Dendritic cell treated with granulocyte-macrophage colony-stimulating factor and Interleukin-4, amounts not matched to agents 40 ng/mL and 50 ng/mL, for 4 days (primary cell): ENCODE results near the gene FBXW7.

ENCODE experiments used
- H3K27ac Mint-ChIP-seq: one replicate; pipeline ENCODE4 v1.8.0; 2022; ENCODE audit warnings: mild to moderate bottlenecking, mixed read lengths
- H3K27me3 Mint-ChIP-seq: one replicate; pipeline ENCODE4 v1.8.0; 2022; ENCODE audit warnings: mild to moderate bottlenecking, mixed read lengths
- H3K36me3 Mint-ChIP-seq: one replicate; pipeline ENCODE4 v1.8.0; 2022; ENCODE audit warnings: low read depth, mixed read lengths
- H3K4me1 Mint-ChIP-seq: one replicate; pipeline ENCODE4 v1.8.0; 2022; ENCODE audit warnings: low read depth, mixed read lengths
- H3K4me3 Mint-ChIP-seq: one replicate; pipeline ENCODE4 v1.8.0; 2022; ENCODE audit warnings: mild to moderate bottlenecking, moderate library complexity, mixed read lengths
- H3K9me3 Mint-ChIP-seq: one replicate; pipeline ENCODE4 v1.8.0; 2022; ENCODE audit warnings: mixed read lengths
- intact Hi-C: fragments of 100-400 bp; cut with micrococcal nuclease; formaldehyde crosslinking; loops from one replicate; pipeline ENCODE4 v1.15.0; 2022

FBXW7 gene

DNA sequence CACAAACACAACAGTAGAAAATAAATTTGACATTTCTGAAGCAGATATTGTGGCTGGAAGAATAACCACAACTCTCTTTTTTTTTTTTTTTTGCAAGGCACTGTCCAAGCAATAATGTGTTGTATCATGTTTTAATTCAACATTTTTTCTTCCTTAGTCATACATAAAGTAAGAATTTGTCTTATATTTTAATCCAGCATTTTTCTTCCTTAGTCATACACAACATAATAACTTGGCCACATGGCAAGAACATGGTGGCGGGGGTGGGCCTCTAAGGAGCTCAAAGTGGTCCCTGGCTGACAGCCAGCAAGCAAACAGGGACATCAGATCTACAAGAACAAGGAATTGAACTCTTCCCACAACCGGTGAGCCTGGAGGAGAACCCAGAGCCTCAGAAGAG is 20.2 kb downstream of the FBXW7 start:
- H3K27me3 Mint-ChIP-seq = no peaks in the 10 kb centered on the region
- H3K9me3 Mint-ChIP-seq = no peaks in the 10 kb centered on the region
- intact Hi-C loops = no loop called here
- H3K27ac Mint-ChIP-seq = no peak overlapping the region
- no peak overlapping the region for H3K4me3 Mint-ChIP-seq
- peaks cover 13% of the 10 kb centered on the region for H3K4me1 Mint-ChIP-seq
- H3K36me3 Mint-ChIP-seq = peaks cover 12% of the 10 kb centered on the region

DNA sequence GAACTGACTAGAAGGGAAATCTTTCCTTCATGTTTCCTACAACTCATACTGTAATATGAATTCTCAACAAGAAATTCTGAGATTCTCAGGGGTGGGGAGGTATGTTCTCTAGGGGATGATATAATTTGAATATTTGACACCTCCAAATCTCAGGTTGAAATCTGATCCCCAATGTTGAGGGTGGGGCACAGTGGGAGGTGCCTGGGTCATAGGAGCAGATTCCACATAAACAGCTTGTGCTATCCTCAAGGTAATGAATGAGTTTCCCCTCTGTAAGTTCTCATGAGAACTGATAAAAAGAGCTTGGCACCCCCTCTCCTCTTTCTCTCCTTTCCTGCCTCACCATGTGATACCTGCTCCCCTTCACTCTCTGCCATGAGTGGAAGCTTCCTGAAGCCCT is 21.5 kb downstream of the FBXW7 start:
- Mint-ChIP-seq H3K36me3 (no peaks in the 10 kb centered on the region), H3K27ac (no peak overlapping the region), H3K4me1 (peaks cover 17% of the 10 kb centered on the region), H3K27me3 (no peaks in the 10 kb centered on the region), H3K4me3 (no peak overlapping the region), H3K9me3 (no peaks in the 10 kb centered on the region)
- intact Hi-C loops = no loop called here

DNA sequence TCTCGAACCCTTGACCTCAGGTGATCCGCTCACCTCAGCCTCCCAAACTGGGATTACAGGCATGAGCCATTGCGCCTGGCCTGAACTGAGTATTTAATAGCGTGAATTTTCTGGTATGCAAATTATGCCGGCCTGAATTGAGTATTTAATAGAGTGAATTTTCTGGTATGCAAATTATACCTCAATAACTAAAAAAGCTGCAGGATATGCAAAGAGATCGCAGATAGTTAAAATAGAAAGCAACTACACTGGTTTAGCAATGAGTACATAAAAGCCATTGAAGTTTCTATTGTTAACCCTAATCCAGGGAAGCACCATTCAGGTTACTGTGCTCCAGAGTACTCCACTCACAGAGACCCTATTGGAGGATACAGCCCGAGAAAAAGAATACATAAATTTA is 22.8 kb downstream of the FBXW7 start:
- Mint-ChIP-seq H3K27me3 (no peaks in the 10 kb centered on the region), H3K4me3 (no peak overlapping the region), H3K9me3 (no peaks in the 10 kb centered on the region), H3K27ac (no peak overlapping the region), H3K4me1 (peaks cover 17% of the 10 kb centered on the region), H3K36me3 (peaks cover 1% of the 10 kb centered on the region)
- intact Hi-C loops = no loop called here

DNA sequence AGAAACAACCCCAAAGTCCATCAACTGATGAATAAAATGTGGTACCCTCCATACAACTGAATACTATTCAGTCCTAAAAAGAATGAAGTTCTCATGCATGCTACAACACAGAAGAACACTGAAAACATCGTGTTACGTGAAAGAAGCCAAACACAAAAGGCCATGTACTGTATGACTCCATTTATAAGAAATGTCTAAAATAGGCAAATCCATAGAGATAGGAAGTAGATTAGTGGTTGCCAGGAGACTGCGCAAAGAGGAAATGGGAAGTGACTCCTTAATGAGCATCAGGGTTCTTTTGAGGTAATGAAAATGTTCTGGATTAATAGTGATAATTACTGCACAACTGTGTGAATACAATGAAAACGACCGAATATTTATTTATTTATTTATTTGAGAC is 23.4 kb downstream of the FBXW7 start:
- no peaks in the 10 kb centered on the region for H3K27me3 Mint-ChIP-seq
- peaks cover 7% of the 10 kb centered on the region for H3K36me3 Mint-ChIP-seq
- no peak overlapping the region for H3K27ac Mint-ChIP-seq
- H3K4me3 Mint-ChIP-seq = no peak overlapping the region
- H3K9me3 Mint-ChIP-seq = no peaks in the 10 kb centered on the region
- peaks cover 17% of the 10 kb centered on the region for H3K4me1 Mint-ChIP-seq
- intact Hi-C loops = no loop called here

DNA sequence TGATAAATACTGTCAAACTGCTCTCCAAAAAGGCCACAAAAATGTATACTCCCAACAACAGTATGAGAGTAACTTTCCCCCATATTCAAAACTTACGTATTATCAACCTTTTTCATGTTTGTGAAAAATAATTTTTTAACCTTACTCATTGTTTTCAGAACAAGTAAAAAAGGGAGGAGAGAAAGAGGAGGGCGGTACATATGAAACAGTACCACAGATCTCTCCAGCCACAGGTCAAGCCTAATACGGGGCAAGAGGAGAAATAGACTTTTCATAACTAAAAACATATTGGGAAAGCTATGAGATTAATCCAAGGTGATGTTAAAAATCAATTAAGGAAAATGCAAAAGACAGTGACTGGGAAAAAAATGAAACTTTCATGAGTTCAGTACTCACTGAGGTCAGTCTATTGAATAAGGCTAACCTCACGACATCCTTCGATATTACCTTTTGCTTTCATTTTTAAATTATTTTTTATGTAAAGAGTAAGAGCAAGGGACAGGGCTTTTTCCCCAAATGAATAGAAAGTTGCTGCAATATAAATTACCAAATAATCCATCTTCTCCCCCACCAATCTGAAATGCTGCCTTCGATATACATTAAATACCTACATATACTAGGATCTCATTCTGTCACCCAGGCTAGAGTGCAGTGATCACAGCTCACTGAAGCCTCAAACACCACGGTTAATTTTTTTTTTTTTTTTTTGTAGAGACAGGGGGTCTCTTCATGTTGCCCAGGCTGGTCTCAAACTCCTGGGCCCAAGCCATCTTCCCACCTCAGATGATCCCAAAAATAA is 25.3 kb downstream of the FBXW7 start:
- H3K4me3 Mint-ChIP-seq = no peak overlapping the region
- intact Hi-C loops = no loop called here
- H3K4me1 Mint-ChIP-seq = peaks cover 17% of the 10 kb centered on the region
- no peaks in the 10 kb centered on the region for H3K9me3 Mint-ChIP-seq
- H3K27me3 Mint-ChIP-seq = no peaks in the 10 kb centered on the region
- H3K36me3 Mint-ChIP-seq = peaks cover 9% of the 10 kb centered on the region
- no peak overlapping the region for H3K27ac Mint-ChIP-seq

DNA sequence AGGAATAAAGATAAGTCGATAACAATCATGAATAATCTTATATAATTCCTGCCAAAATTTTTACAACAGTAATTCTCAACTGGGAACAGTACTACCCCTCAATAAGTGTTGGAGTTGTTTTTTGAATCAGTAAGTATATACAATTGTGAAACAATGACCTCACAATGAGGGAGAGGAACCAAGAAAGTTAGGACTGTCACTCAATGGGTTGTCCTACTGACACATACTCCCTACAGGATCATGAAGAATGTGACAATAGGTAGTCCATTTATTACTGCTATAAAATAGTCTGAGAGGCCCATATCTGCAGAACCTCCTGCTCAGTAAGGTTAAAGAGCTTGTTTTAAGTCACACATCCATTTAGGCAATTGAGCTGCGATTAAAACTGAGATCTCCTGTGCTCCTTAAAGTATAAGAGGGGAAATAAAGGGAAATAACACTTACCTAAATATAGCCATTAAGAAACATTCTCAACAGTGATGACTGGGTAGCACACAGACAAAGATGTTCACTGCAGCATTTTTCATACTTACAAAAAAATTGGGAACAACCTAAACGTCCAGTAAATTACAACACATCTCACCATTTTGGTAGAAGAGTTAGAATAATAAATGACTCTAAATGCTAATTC is 26.2 kb downstream of the FBXW7 start:
- Mint-ChIP-seq H3K4me3 (no peak overlapping the region), H3K4me1 (peaks cover 16% of the 10 kb centered on the region), H3K9me3 (no peaks in the 10 kb centered on the region), H3K27ac (no peak overlapping the region), H3K36me3 (peaks cover 9% of the 10 kb centered on the region), H3K27me3 (no peaks in the 10 kb centered on the region)
- intact Hi-C loops = loop anchor here (10.0 kb wide), 1 partner anchor 45 kb away; no protein-coding TSS in a partner anchor

DNA sequence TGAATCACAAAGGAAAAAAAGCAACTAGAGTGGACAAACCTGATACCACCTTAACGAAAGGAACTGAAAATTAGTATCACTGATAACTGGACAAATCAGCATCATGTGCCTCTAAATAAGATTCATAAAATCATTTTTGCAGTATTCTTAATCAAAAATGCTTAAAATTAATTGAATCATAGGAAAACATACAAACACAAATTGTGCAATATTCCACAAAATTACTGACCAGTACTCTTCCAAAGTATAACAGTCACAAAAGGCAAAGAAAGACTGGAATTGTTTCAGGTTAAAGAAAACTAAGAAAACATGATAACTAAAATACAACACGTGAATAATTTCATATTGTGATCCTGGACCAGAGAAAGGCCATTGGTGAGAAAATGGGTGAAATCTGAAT is 27.1 kb downstream of the FBXW7 start:
- H3K27ac Mint-ChIP-seq = no peak overlapping the region
- intact Hi-C loops = loop anchor here (10.0 kb wide), 1 partner anchor 46 kb away; no protein-coding TSS in a partner anchor

DNA sequence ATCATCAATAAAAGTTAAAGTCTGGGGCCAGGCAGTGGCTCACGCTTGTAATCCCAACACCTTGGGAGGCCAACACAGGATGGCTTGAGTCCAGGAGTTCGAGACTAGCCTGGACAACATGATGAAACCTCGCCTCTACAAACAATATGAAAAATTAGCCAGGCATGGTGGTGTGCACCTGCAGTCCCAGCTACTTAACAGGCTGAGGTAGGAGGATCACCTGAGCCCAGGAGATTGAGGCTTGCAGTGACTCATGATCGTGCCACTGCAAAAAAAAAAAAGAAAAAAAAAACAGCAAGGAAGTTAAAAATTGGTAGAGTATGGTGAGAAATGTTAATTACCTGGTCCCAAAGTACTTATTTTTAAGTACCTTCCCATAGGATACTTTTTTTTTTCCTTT is 27.5 kb downstream of the FBXW7 start:
- H3K27me3 Mint-ChIP-seq = no peaks in the 10 kb centered on the region
- no peak overlapping the region for H3K4me3 Mint-ChIP-seq
- H3K27ac Mint-ChIP-seq = no peak overlapping the region
- H3K4me1 Mint-ChIP-seq = peaks cover 10% of the 10 kb centered on the region
- intact Hi-C loops = loop anchor here (10.0 kb wide), 1 partner anchor 46 kb away; no protein-coding TSS in a partner anchor
- H3K36me3 Mint-ChIP-seq = peaks cover 9% of the 10 kb centered on the region
- H3K9me3 Mint-ChIP-seq = no peaks in the 10 kb centered on the region

More for the DNA sequence above, 27.1 kb downstream of the FBXW7 start:
- Mint-ChIP-seq H3K27me3 (no peaks in the 10 kb centered on the region), H3K36me3 (peaks cover 9% of the 10 kb centered on the region), H3K9me3 (no peaks in the 10 kb centered on the region), H3K4me1 (peaks cover 10% of the 10 kb centered on the region), H3K4me3 (no peak overlapping the region)

DNA sequence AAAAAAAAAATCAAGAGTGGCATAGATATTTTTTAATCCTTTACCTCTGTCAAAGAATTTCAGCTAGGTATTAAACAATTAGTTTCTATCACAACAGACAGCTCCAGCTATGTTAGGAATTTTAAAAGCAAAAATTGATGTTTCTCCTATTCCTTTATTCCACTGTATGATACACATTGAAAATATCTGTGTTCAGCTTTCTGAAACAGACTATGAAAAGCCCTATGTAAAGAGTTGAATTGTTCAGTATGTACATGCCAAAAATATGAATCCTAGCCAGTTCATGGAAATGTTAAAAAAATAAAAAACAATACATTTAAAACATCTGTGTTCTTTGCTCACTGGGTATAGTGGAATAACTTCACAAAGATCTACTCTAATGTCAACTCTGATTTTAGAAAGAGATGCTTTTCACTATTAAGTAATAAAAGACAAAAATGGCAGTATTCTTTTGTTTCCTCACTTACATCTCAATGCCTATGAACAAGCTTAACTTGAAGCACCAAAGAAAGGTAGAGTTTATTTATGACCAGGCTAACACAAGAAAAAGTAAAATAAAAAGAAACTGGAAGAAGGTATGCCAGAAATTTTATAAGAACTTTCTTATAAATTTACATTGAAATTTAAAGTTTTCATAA is 32.1 kb downstream of the FBXW7 start:
- intact Hi-C loops = loop anchor here (10.0 kb wide), 1 partner anchor 51 kb away; no protein-coding TSS in a partner anchor
- peaks cover 9% of the 10 kb centered on the region for H3K36me3 Mint-ChIP-seq
- no peak overlapping the region for H3K27ac Mint-ChIP-seq
- H3K27me3 Mint-ChIP-seq = no peaks in the 10 kb centered on the region
- H3K9me3 Mint-ChIP-seq = no peaks in the 10 kb centered on the region
- no peak overlapping the region for H3K4me3 Mint-ChIP-seq
- peaks cover 9% of the 10 kb centered on the region for H3K4me1 Mint-ChIP-seq

DNA sequence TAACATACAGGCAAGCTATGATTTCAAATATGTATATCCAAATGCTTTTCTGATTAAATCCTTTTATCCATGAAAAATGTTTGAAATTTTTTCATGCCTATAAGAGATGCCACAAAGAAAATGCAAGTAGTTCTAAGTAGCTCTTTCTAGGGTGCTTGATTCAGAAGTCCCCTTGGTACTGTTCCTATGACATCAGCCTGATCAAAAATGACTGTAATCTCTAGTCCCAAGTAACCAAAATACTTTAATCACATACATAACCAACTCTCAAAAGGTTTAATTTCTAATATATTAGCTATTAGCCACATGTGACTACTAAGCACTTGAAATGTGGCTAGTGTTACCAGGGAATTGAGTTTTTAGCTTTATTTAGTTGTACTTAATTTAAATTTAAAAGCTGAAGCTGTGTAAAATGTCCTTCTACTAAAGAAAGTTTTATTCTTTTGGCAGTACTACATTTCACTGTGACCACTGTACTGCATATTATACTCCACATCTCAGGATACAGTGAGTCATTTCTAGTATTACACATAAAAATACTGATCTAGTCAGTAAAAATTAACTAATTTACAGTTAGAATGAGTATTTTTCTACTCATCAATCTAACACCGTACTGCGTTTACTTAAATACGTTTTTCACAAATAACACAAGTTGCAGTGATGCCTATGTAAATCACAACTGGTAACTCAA is 33.9 kb downstream of the FBXW7 start:
- no peaks in the 10 kb centered on the region for H3K36me3 Mint-ChIP-seq
- H3K9me3 Mint-ChIP-seq = no peaks in the 10 kb centered on the region
- H3K4me1 Mint-ChIP-seq = peaks cover 20% of the 10 kb centered on the region
- no peak overlapping the region for H3K27ac Mint-ChIP-seq
- H3K27me3 Mint-ChIP-seq = no peaks in the 10 kb centered on the region
- intact Hi-C loops = loop anchor here (1.0 to 10.0 kb wide), 2 partner anchors 53 to 138 kb away; no protein-coding TSS in a partner anchor
- H3K4me3 Mint-ChIP-seq = no peak overlapping the region

DNA sequence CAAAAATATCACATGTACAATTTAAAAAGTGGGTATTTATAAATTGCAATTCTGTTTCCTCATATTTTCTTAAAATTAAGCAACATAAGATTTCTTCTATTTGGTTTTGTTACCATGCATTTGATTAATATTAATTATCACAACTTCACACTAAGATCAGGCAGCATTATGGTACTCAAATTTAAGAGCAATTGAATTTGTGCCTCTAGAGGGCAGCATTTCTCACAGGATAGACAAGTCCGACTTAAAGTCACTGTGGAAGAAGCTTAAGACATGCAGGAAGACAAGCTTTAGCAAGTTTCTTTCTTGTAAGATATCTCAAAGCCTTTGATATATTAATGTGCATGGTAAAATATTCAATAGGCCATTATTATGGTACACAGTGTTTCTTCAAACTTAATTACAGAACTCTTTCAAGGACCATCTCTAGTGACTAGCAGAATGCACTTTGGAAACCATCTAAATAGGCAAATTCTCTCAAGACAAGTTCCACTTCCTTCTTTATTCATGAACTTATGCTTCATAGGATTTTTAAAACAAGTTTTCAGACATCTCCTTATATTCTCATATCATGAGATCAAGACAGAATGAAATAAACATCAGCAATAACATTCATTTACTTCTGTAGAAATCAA is 35.0 kb downstream of the FBXW7 start:
- no peaks in the 10 kb centered on the region for H3K9me3 Mint-ChIP-seq
- H3K4me1 Mint-ChIP-seq = peaks cover 20% of the 10 kb centered on the region
- no peaks in the 10 kb centered on the region for H3K27me3 Mint-ChIP-seq
- intact Hi-C loops = loop anchor here (1.0 to 10.0 kb wide), 3 partner anchors 54 to 234 kb away; no protein-coding TSS in a partner anchor
- no peaks in the 10 kb centered on the region for H3K36me3 Mint-ChIP-seq
- no peak overlapping the region for H3K4me3 Mint-ChIP-seq
- H3K27ac Mint-ChIP-seq = no peak overlapping the region

DNA sequence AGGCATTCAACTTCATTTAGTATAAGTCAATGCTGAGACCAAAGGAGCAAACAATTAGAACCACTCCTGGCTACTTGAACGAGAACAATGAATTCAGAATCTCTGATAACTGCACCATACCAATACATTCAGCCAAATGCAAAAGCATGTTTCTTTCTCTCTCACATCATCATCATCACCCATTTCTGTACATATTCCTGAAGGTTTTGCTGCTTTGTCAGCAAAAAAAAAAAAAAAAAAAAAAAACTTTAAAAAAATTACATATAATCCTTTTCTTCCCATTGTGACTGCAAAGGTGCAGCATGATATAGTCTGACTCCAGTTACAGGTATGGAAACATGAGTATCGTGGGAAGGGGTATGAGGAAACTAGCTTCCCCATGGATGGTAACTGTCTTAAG is 35.6 kb downstream of the FBXW7 start:
- Mint-ChIP-seq H3K9me3 (no peaks in the 10 kb centered on the region), H3K36me3 (no peaks in the 10 kb centered on the region), H3K27me3 (no peaks in the 10 kb centered on the region), H3K4me3 (no peak overlapping the region), H3K27ac (no peak overlapping the region), H3K4me1 (peaks cover 20% of the 10 kb centered on the region)
- intact Hi-C loops = loop anchor here (1.0 to 10.0 kb wide), 2 partner anchors 55 to 235 kb away; no protein-coding TSS in a partner anchor

DNA sequence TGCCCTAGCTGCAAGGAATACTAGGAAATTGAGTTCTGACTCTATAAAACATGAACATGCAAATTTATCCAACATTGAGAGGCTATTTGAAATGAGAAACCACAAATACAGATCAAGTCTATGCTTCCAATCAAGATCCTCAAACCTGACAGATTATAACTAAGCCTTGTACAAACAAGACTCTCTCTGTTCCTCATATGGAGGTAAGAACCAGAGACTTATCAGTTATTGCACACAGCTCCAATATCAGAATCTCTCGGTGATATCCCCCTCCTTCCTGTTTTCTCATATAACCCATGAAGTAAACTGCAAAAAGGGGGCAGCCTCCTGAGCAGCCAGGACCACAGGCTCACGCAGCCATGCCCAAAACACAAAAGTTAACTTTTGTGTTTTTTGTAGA is 36.5 kb downstream of the FBXW7 start:
- no peaks in the 10 kb centered on the region for H3K9me3 Mint-ChIP-seq
- H3K27me3 Mint-ChIP-seq = no peaks in the 10 kb centered on the region
- no peaks in the 10 kb centered on the region for H3K36me3 Mint-ChIP-seq
- intact Hi-C loops = no loop called here
- H3K4me1 Mint-ChIP-seq = peaks cover 20% of the 10 kb centered on the region
- no peak overlapping the region for H3K27ac Mint-ChIP-seq
- H3K4me3 Mint-ChIP-seq = no peak overlapping the region
